ENCODE results near the gene C5AR1. TPM values are rescaled to one million over a fixed set of nuclear protein-coding genes. Genes with fewer than 3 reads are reported as not detected.
"Not testable (repeated sequence)": the region's sequence is repeated elsewhere in the genome, so short reads cannot be mapped to it uniquely, and the experiment has no call there.

The C5AR1 gene
- total and polyA plus RNA-seq, 3 donors from 2014 or later: 3.5 to 6.1 (median 3.9) TPM

GRCh38 chr19:47340477-47341208 is 31.0 kb downstream of the C5AR1 start:
- 95 to 96% methylated on average over 22 to 27 of the region's 29 CpGs for WGBS, 2 donors
- no peak for DNase-seq
- no peaks in the 10 kb centered on the region for H3K27me3 ChIP-seq
- H3K9me3 ChIP-seq: no peaks in the 10 kb centered on the region
- intact Hi-C loops (cut with DNase I; ENCODE audit: low total_unique reads): no loop called here
- H3K27ac ChIP-seq: no peak overlapping the region
- no peaks in the 10 kb centered on the region for H3K4me1 ChIP-seq
- H3K36me3 ChIP-seq (ENCODE audit: low read depth, missing control alignments): no peaks in the 10 kb centered on the region
- H3K4me3 ChIP-seq: no peak overlapping the region
- TF ChIP-seq POLR2A (IDR thresholded peaks at IDR 0.05): no peak
- no peak for TF ChIP-seq CTCF (IDR thresholded peaks at IDR 0.05)

- no peak for TF ChIP-seq POLR2A (IDR thresholded peaks at IDR 0.05)
- no peak for TF ChIP-seq CTCF (IDR thresholded peaks at IDR 0.05)
- Histone ChIP-seq H3K4me3 (no peak overlapping the region), H3K36me3 (ENCODE audit: low read depth, missing control alignments) (no peaks in the 10 kb centered on the region), H3K9me3 (no peaks in the 10 kb centered on the region), H3K27ac (no peak overlapping the region), H3K4me1 (no peaks in the 10 kb centered on the region), H3K27me3 (no peaks in the 10 kb centered on the region)
- DNase-seq: no peak
- intact Hi-C loops (cut with DNase I; ENCODE audit: low total_unique reads): no loop called here
- 90 to 96% methylated on average over 3 to 4 of the region's 4 CpGs for WGBS, 2 donors
Measured at GRCh38 chr19:47341734-47342133, 32.1 kb downstream of the C5AR1 start.

- no peak for TF ChIP-seq CTCF (IDR thresholded peaks at IDR 0.05)
- TF ChIP-seq POLR2A (IDR thresholded peaks at IDR 0.05): no peak
- Histone ChIP-seq H3K36me3 (ENCODE audit: low read depth, missing control alignments) (no peaks in the 10 kb centered on the region), H3K27ac (no peak overlapping the region), H3K27me3 (no peaks in the 10 kb centered on the region), H3K4me1 (no peaks in the 10 kb centered on the region), H3K9me3 (no peaks in the 10 kb centered on the region), H3K4me3 (no peak overlapping the region)
- WGBS, 2 donors: 85 to 91% methylated on average over 11 of the region's 11 CpGs
- DNase-seq: no peak
- intact Hi-C loops (cut with DNase I; ENCODE audit: low total_unique reads): no loop called here
Measured at GRCh38 chr19:47343194-47343802, 33.6 kb downstream of the C5AR1 start.

- intact Hi-C loops (cut with DNase I; ENCODE audit: low total_unique reads): no loop called here
- 81 to 86% methylated on average over 1 of the region's 1 CpG for WGBS, 2 donors
- H3K9me3 ChIP-seq: no peaks in the 10 kb centered on the region
- DNase-seq: no peak
- H3K4me3 ChIP-seq: no peak overlapping the region
- no peaks in the 10 kb centered on the region for H3K4me1 ChIP-seq
- H3K27me3 ChIP-seq: no peaks in the 10 kb centered on the region
- H3K36me3 ChIP-seq (ENCODE audit: low read depth, missing control alignments): no peaks in the 10 kb centered on the region
- TF ChIP-seq POLR2A (IDR thresholded peaks at IDR 0.05): no peak
- no peak for TF ChIP-seq CTCF (IDR thresholded peaks at IDR 0.05)
- no peak overlapping the region for H3K27ac ChIP-seq
Measured at GRCh38 chr19:47344425-47344824, 34.8 kb downstream of the C5AR1 start.

GRCh38 chr19:47346024-47346423 is 36.4 kb downstream of the C5AR1 start:
- 84 to 89% methylated on average over 6 of the region's 6 CpGs for WGBS, 2 donors
- H3K4me1 ChIP-seq; H3K36me3 ChIP-seq (ENCODE audit: low read depth, missing control alignments); DNase-seq; H3K27ac ChIP-seq; H3K27me3 ChIP-seq; H3K4me3 ChIP-seq; intact Hi-C loops (cut with DNase I; ENCODE audit: low total_unique reads); H3K9me3 ChIP-seq: not testable (repeated sequence)

All from testis (tissue), 3 donors.